RWPE1 (cell line): ENCODE measurements around the gene LARP4B.

Experiments
- CTCF ChIA-PET: fragments of 350-600 bp; sonication (Branson Sonifier 250); formaldehyde crosslinking; extraction: SDS; loops from one replicate; lab custom pipeline; 2021; lab: Yijun Ruan, JAX
- POLR2A ChIA-PET: fragments of 400-600 bp; formaldehyde crosslinking; extraction: SDS; loops from one replicate; lab custom pipeline; 2020; ENCODE audit warnings: antibody characterized with exemption; ENCODE audit not compliant: low non-redundant PET; lab: Yijun Ruan, JAX
- DNase-seq: peaks from one replicate; pipeline ENCODE4 v3.0.0; 2012; ENCODE audit warnings: low spot score
- H3K27ac ChIP-seq: fragments of 450-650 bp; 2 replicates; pipeline ENCODE4 v1.5.1; 2017
- CTCF ChIP-seq: fragments of 450-650 bp; conservative IDR thresholded peaks from 2 replicates; pipeline ENCODE4 v1.5.1; 2017; ENCODE audit warnings: low read depth, mild to moderate bottlenecking

LARP4B gene

GRCh38 chr10:802506-802905 is 129.0 kb downstream of the LARP4B start:
- no peak overlapping the region for H3K27ac ChIP-seq
- ChIA-PET POLR2A (no interaction called here), CTCF (no interaction called here)
- TF ChIP-seq CTCF, result no peak
- no peak for DNase-seq

- TF ChIP-seq CTCF, result no peak
- H3K27ac ChIP-seq, result no peak overlapping the region
- no peak for DNase-seq
- ChIA-PET POLR2A (no interaction called here), CTCF (no interaction called here)
Observed at GRCh38 chr10:797179-797578, 134.3 kb downstream of the LARP4B start.

- no peak for DNase-seq
- TF ChIP-seq CTCF, result no peak
- CTCF ChIA-PET, result no interaction called here
- H3K27ac ChIP-seq, result no peak overlapping the region
- POLR2A ChIA-PET, result no interaction called here
Observed at GRCh38 chr10:796233-796632, 135.3 kb downstream of the LARP4B start.

GRCh38 chr10:794382-794956 is 137.0 kb downstream of the LARP4B start:
- POLR2A ChIA-PET, result no interaction called here
- CTCF ChIA-PET, result no interaction called here
- no peak for TF ChIP-seq CTCF
- DNase-seq, result no peak
- H3K27ac ChIP-seq, result no peak overlapping the region

DNA sequence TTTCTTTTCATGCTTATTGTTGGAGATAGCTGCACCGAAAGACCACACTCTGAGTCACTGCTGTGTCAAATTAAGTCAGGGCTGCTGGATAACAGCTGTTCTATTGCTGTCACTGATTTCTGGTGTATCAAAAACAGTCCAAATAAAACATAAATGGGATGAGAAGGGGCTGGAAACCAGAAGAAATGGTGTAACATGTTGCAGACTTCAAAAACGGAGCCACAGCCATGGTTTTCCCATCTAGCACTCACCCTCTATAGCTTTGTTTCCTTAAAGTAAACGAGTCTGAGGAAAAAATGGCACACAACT is 138.8 kb downstream of the LARP4B start:
- DNase-seq, result no peak
- ChIA-PET CTCF (no interaction called here), POLR2A (no interaction called here)
- TF ChIP-seq CTCF, result no peak
- no peak overlapping the region for H3K27ac ChIP-seq

DNA sequence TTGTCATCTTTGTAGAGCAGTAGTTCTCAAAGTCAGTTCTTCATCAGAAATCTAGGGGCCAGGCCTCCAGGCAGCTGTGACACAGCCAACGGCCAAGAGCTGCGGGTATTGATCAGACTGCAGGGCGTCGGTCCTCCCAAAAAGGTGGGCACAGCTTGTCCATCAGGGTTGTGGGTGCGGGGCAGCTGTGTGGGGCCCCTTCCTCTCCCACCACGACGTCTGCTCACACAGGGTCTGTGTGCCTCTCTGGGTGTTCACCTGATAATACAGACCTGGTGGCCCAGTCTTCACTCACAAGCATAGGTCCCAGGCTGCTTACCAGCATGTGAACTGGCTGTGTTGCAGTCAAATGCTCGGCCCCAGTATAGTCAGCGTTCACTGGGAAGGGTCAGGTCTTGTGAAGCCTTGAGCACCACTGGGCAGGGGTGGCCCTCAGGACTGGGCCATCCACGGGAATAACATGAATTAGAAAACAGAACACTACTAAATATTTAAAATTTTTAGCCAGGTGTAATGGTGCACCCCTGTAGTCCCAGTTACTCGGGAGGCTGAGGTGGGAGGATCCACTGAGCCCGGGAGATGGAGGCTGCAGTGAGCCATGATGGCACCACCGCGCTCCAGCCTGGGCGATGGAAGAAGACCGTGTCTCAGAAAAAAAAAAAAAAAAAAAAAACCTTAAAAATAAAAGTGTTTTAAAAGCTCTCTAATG is 139.3 kb downstream of the LARP4B start:
- TF ChIP-seq CTCF, result no peak
- no peak overlapping the region for H3K27ac ChIP-seq
- DNase-seq, result no peak
- ChIA-PET POLR2A (no interaction called here), CTCF (no interaction called here)
